GM19463 (cell line): ENCODE results near the gene VPS45.
"Not testable (repeated sequence)": the region's sequence is repeated elsewhere in the genome, so short reads cannot be mapped to it uniquely, and the experiment has no call there.

Experiments used
- ATAC-seq: cut with Tn5 transposase; IDR thresholded peaks from one replicate; pipeline ENCODE4 v1.9.1; 2021; ENCODE audit warnings: mild to moderate bottlenecking, moderate library complexity; ENCODE audit not compliant: unreplicated experiment

VPS45 gene, protein sequence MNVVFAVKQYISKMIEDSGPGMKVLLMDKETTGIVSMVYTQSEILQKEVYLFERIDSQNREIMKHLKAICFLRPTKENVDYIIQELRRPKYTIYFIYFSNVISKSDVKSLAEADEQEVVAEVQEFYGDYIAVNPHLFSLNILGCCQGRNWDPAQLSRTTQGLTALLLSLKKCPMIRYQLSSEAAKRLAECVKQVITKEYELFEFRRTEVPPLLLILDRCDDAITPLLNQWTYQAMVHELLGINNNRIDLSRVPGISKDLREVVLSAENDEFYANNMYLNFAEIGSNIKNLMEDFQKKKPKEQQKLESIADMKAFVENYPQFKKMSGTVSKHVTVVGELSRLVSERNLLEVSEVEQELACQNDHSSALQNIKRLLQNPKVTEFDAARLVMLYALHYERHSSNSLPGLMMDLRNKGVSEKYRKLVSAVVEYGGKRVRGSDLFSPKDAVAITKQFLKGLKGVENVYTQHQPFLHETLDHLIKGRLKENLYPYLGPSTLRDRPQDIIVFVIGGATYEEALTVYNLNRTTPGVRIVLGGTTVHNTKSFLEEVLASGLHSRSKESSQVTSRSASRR

GRCh38 chr1:150067184-150068108, at the start of gene VPS45:
Gene VPS45, plus strand, starts transcription at chr1:150067776. Its CDS starts 82 bp downstream, at chr1:150067858.
- ATAC-seq = peak; percentile 87

- ATAC-seq = no peak
Measured at GRCh38 chr1:150018165-150018564, 49.4 kb upstream of the VPS45 start.

- ATAC-seq = no peak
Measured at GRCh38 chr1:150020711-150021110, 46.9 kb upstream of the VPS45 start.

- ATAC-seq = no peak
Measured at GRCh38 chr1:150021191-150021694, 46.3 kb upstream of the VPS45 start.

DNA sequence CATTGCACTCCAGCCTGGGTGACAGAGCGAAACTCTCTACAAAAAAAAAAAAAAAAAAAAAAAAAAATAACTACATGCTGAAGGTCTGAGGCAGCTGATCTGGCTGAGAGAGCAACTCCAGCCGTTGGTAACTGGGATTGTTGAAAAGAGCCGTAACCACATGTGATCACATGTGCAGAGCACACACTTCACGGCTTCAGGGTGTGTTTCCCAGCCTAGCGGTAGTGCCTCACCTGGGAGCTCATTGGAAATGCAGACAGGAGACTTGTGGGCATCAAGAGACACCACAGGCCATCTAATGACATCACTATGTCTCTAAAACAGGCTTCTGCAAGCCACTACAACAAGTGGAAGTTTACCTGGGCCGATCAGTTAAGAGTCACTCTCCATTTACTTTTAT, 45.2 kb upstream of the VPS45 start:
- ATAC-seq = no peak

- no peak for ATAC-seq
Measured at GRCh38 chr1:150024156-150024555, 43.4 kb upstream of the VPS45 start.

DNA sequence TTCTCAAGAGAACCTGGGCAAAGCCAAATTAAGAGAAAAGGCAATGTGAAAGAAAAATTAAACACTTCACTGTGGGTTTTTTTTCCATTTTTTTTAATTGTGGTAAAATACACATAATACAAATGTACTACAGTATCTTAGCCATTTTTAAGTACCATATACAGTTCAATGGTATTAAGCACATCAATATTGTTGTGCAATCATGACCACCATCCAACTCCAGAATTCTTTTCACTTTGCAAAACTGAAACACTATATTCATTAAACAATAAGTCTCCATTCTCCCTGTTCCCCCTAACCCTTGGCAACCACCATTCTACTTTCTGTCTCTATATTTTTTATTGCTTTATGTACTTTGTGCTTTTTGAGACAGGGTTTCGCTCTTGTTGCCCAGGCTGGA, 39.3 kb upstream of the VPS45 start:
- no peak for ATAC-seq

DNA sequence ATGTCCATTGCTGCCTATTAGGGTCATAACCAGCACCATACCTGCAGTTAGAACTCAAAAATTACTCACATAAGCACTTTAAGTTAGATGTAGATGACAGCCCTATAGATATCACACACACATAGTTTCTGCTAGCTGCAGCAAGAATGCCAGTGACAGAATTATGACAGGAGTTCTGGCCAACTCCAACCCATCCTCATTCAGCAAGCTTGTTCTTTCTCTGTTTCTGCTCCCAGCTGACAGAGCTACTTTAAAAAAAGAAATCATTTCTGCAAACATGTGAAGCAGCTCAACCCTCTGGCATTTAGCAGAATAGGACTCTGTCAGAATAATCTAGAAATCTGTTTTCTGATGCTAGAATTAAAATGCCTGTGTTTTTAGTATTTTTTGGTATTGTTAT, 33.2 kb upstream of the VPS45 start:
- no peak for ATAC-seq

- no peak for ATAC-seq
Measured at GRCh38 chr1:150049926-150050325, 17.6 kb upstream of the VPS45 start.

DNA sequence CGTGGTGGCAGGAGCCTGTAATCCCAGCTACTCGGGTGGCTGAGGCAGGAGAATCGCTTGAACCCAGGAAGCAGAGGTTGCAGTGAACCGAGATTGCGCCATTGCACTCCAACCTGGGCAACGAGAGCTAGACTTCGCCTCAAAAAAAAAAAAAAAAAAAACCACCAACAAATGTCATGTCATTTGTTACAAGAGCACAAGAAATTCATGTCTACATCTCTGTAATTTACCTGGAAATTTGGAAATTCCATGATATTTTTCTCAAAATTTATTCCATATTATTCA, 16.5 kb upstream of the VPS45 start:
- ATAC-seq = no peak

DNA sequence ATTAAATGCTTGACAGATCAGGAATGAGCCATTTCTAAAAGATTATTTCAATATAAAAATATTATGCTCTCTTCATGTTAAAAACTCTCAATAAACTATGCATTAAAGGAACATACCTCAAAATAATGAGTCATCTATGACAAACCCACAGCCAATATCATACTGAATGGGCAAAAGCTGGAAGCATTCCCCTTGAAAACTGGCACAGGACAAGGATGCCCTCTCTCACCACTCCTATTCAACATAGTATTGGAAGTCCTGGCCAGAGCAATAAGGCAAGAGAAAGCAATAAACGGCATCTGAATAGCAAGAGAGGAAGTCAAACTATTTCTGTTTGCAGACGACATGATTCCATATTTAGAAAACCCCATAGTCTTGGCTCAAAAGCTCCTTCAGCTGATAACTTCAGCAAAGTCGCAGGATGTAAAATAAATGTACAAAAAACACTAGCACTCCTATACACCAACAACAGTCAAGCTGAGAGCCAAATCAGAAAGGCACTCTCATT, 15.6 kb upstream of the VPS45 start:
- not testable (repeated sequence) for ATAC-seq

- ATAC-seq = no peak
Measured at GRCh38 chr1:150053926-150054325, 13.7 kb upstream of the VPS45 start.

GRCh38 chr1:150055507-150055906, 12.1 kb upstream of the VPS45 start:
- ATAC-seq = not testable (repeated sequence)

- no peak for ATAC-seq
Measured at GRCh38 chr1:150056407-150056806, 11.2 kb upstream of the VPS45 start.

GRCh38 chr1:150060260-150060659, 7.3 kb upstream of the VPS45 start:
- ATAC-seq = no peak

DNA sequence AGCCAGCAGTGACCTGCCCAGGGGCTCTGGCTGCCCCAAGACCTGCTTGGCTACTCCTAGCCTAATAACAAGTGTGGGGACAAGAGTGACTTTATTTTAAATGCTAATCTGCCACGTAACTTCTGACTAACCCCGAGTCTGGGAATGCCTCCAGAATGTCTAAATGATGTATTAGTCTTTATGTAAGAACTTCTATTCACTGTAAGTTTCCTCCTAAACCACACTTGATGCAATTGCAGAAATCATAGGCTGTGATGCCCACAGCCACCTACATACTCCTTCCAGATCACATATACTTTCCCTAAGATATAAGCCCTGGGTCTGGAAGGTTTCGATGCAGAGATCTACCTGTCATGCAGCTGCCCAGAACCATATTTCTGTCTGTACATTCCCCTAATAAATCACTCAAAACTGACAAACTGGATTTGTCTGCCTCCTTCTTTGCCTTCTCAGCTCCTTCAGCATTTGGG, 5.9 kb upstream of the VPS45 start:
- no peak for ATAC-seq

GRCh38 chr1:150062113-150062512, 5.5 kb upstream of the VPS45 start:
- no peak for ATAC-seq

DNA sequence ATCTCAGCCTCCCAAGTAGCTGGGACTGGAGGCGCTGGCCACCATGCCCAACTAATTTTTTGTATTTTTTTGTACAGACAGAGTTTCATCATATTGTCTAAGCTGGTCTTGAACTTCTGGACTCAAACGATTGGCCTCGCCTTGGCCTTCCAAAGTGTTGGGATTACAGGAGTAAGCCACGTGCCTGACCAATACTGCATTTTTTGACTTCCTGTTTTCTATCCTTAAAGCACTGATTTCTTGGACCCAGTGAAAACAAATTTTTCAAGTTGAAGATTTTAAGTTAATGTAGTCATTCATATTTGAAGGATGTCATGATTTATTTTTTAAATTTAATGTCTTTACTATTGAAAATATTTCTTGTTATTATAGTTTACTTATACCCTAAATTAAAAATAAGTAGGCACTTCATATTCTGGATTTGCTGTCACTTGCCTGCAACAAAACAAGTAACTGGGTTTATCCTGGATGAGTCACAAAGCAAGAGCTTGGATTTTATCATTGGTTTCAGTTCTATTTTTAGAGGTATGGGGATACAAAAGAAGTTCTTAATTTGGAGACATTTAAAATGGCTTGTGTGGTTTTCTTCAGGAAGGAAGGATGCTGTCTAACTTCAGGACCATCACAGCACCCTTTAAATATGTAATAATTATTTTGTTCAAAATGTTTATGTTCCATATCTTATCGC, 2.2 kb upstream of the VPS45 start:
- no peak for ATAC-seq

GRCh38 chr1:150066328-150066727, 1.2 kb upstream of the VPS45 start:
- no peak for ATAC-seq

GRCh38 chr1:150066838-150067183, 765 bp upstream of the VPS45 start:
- no peak for ATAC-seq

DNA sequence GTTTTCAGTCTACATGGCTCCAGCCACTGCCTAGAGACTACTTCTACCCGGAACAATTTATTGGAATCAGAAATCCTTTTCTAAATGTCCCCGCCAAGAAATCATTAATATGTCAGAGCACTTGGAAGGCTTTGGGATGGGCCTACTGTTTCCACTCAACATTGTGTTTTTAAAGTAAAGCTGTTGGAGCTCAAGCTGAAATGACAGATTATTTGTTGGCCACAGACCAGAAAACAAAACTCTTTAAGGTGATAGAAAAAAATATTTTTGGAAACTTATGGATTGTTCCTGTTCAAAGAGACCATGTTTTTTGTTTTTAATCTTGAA, 496 bp downstream of the VPS45 start:
- ATAC-seq = no peak
